Jurkat, Clone E6-1 (cell line): ENCODE results near the gene SPOCK3.
"Not testable (repeated sequence)": the region's sequence is repeated elsewhere in the genome, so short reads cannot be mapped to it uniquely, and the experiment has no call there.

ENCODE experiments used
- DNase-seq: peaks from one replicate; pipeline ENCODE4 v3.0.0-alpha.2; 2011; ENCODE audit warnings: low read depth, low spot score
- H3K4me3 ChIP-seq: 2 replicates; pipeline ENCODE4 v1.5.1; 2011; ENCODE audit warnings: mild to moderate bottlenecking, low read length, control low read depth, moderate library complexity

Gene SPOCK3

GRCh38 chr4:166862032-166862431, 372.3 kb downstream of the SPOCK3 start:
- DNase-seq = no peak

GRCh38 chr4:166850398-166850797, 383.9 kb downstream of the SPOCK3 start:
- H3K4me3 ChIP-seq, DNase-seq: not testable (repeated sequence)

More at GRCh38 chr4:166862032-166862431, 372.3 kb downstream of the SPOCK3 start:
- no peak overlapping the region for H3K4me3 ChIP-seq

- no peak overlapping the region for H3K4me3 ChIP-seq
- no peak for DNase-seq
Observed at GRCh38 chr4:166846939-166847338, 387.4 kb downstream of the SPOCK3 start.

GRCh38 chr4:166842795-166843261, 391.5 kb downstream of the SPOCK3 start:
- no peak overlapping the region for H3K4me3 ChIP-seq
- no peak for DNase-seq

GRCh38 chr4:166839615-166840251, 394.6 kb downstream of the SPOCK3 start:
- H3K4me3 ChIP-seq = no peak overlapping the region
- no peak for DNase-seq

GRCh38 chr4:166838975-166839614, 395.2 kb downstream of the SPOCK3 start:
- DNase-seq = no peak
- no peak overlapping the region for H3K4me3 ChIP-seq

- no peak for DNase-seq
- H3K4me3 ChIP-seq = no peak overlapping the region
Observed at GRCh38 chr4:166836865-166837264, 397.4 kb downstream of the SPOCK3 start.

- no peak for DNase-seq
- no peak overlapping the region for H3K4me3 ChIP-seq
Observed at GRCh38 chr4:166827629-166828028, 406.7 kb downstream of the SPOCK3 start.

GRCh38 chr4:166827167-166827566, 407.1 kb downstream of the SPOCK3 start:
- DNase-seq = no peak

GRCh38 chr4:166823848-166824247, 410.4 kb downstream of the SPOCK3 start:
- no peak overlapping the region for H3K4me3 ChIP-seq
- DNase-seq = no peak

More at GRCh38 chr4:166827167-166827566, 407.1 kb downstream of the SPOCK3 start:
- no peak overlapping the region for H3K4me3 ChIP-seq

GRCh38 chr4:166823126-166823525, 411.2 kb downstream of the SPOCK3 start:
- no peak for DNase-seq
- H3K4me3 ChIP-seq = no peak overlapping the region

- no peak overlapping the region for H3K4me3 ChIP-seq
- DNase-seq = no peak
Observed at GRCh38 chr4:166822386-166822785, 411.9 kb downstream of the SPOCK3 start.

- no peak overlapping the region for H3K4me3 ChIP-seq
- no peak for DNase-seq
Observed at GRCh38 chr4:166816890-166817289, 417.4 kb downstream of the SPOCK3 start.

GRCh38 chr4:166808380-166808779, 425.9 kb downstream of the SPOCK3 start:
- H3K4me3 ChIP-seq = no peak overlapping the region
- DNase-seq = no peak

GRCh38 chr4:166802346-166802745, 431.9 kb downstream of the SPOCK3 start:
- no peak overlapping the region for H3K4me3 ChIP-seq
- no peak for DNase-seq

GRCh38 chr4:166798126-166798525, 436.2 kb downstream of the SPOCK3 start:
- no peak overlapping the region for H3K4me3 ChIP-seq
- DNase-seq = no peak

GRCh38 chr4:166777760-166778159, 456.5 kb downstream of the SPOCK3 start:
- no peak overlapping the region for H3K4me3 ChIP-seq
- DNase-seq = no peak

- no peak overlapping the region for H3K4me3 ChIP-seq
- no peak for DNase-seq
Observed at GRCh38 chr4:166763018-166763417, 471.3 kb downstream of the SPOCK3 start.

GRCh38 chr4:166741742-166742141, 492.6 kb downstream of the SPOCK3 start:
- no peak for DNase-seq
- H3K4me3 ChIP-seq = no peak overlapping the region

GRCh38 chr4:166739215-166739614, 495.1 kb downstream of the SPOCK3 start:
- DNase-seq, H3K4me3 ChIP-seq: not testable (repeated sequence)

- DNase-seq = no peak
- no peak overlapping the region for H3K4me3 ChIP-seq
Observed at GRCh38 chr4:166737430-166737829, 496.9 kb downstream of the SPOCK3 start.
